Measurements from ENCODE around the gene ALCAM. TPM values are rescaled to one million over a fixed set of nuclear protein-coding genes. Genes with fewer than 3 reads are reported as not detected.
"Not testable (repeated sequence)": the region's sequence is repeated elsewhere in the genome, so short reads cannot be mapped to it uniquely, and the experiment has no call there.

ALCAM gene
- total and polyA plus RNA-seq, 2 donors (not counting 3 experiments of a cell fraction or from before 2014, with no cell fraction given), result 46.3 to 118 TPM

DNA sequence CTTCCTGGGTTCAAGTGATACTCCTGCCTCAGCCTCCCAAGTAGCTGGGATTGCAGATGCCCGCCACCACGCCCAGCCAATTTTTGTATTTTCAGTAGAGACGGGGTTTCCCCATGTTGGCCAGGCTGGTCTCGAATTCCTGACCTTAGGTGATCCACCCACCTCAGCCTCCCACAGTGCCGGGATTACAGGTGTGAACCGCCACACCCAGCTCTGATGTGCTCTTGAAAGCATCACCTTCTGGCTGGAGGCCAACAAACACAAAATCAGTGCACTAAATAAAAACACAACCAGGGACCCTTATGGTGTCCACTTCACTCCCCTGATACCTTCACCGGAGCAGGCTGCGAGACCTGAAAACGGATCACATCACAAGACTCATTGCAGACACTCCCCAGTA is 36.3 kb downstream of the ALCAM start:
- intact Hi-C loops (cut with micrococcal nuclease); H3K27me3 ChIP-seq (ENCODE audit: control insufficient read depth in 2 of 2, insufficient read depth in 2 of 2, low read length in 2 of 2); H3K4me3 ChIP-seq (replicated peaks in 1 of 3; ENCODE audit: insufficient read depth in 1 of 3, low read depth in 1 of 3, low read length in 3 of 3); H3K27ac ChIP-seq (ENCODE audit: insufficient read depth, low read depth, low read length); H2AFZ ChIP-seq (ENCODE audit: low read depth, low read length); H3K4me2 ChIP-seq (ENCODE audit: insufficient read depth, low read length); FAIRE-seq; H3K9me1 ChIP-seq (replicated peaks; ENCODE audit: control insufficient read depth, extremely low read depth, insufficient read depth, low read length); H3K36me3 ChIP-seq (ENCODE audit: control insufficient read depth in 2 of 2, extremely low read depth in 1 of 2, insufficient read depth in 2 of 2, low read length in 2 of 2); CTCF ChIA-PET; DNase-seq (ENCODE audit: low read depth, low spot score); H4K20me1 ChIP-seq (replicated peaks; ENCODE audit: control insufficient read depth, extremely low read depth, insufficient read depth, low read length); POLR2A ChIA-PET; dilution Hi-C loops (cut with MboI; ENCODE audit: extremely low pct_ligation_motif_present, low sequenced_read_pairs); BruUV-seq (replicated peaks); H3K9ac ChIP-seq (replicated peaks; ENCODE audit: extremely low read depth, insufficient read depth, low read length); H3K9me3 ChIP-seq (replicated peaks; ENCODE audit: control insufficient read depth, insufficient read depth, low read length): not testable (repeated sequence)
- H3K4me1 ChIP-seq (ENCODE audit: control insufficient read depth, extremely low read depth, insufficient read depth, low read length), result peaks cover 14% of the 10 kb centered on the region
- H3K79me2 ChIP-seq (ENCODE audit: control insufficient read depth, insufficient read depth, low read length), result peaks cover 15% of the 10 kb centered on the region

DNA sequence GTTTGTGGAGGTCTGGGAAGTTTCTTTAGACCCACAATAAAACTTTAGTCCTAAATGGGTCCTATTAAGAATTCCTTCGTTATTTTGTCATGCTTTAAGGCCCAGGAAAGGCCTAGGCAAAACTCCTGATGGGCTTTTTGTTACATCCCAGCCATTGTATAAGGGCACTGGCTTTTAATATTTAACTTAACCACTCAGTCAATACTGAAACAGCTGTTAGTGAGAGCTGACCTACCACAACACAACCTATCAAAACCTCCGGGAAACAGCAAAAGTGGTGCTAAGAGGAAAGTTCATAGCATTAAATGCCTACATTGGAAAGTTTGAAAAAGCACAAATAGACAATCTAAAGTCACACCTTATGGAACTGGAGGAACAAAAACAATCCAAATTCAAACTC is 39.6 kb downstream of the ALCAM start:
- no peak for FAIRE-seq
- H4K20me1 ChIP-seq (replicated peaks; ENCODE audit: control insufficient read depth, extremely low read depth, insufficient read depth, low read length), result no peaks in the 10 kb centered on the region
- no peak overlapping the region for H3K27ac ChIP-seq (ENCODE audit: insufficient read depth, low read depth, low read length)
- H3K9me1 ChIP-seq (replicated peaks; ENCODE audit: control insufficient read depth, extremely low read depth, insufficient read depth, low read length), result no peaks in the 10 kb centered on the region
- DNase-seq (ENCODE audit: low read depth, low spot score), result no peak
- H3K4me2 ChIP-seq (ENCODE audit: insufficient read depth, low read length), result no peak overlapping the region
- dilution Hi-C loops (cut with MboI; ENCODE audit: extremely low pct_ligation_motif_present, low sequenced_read_pairs) (no loop called here), intact Hi-C loops (cut with micrococcal nuclease) (no loop called here)
- peaks cover 3% of the 10 kb centered on the region for H3K79me2 ChIP-seq (ENCODE audit: control insufficient read depth, insufficient read depth, low read length)
- no peaks in the 10 kb centered on the region for H3K36me3 ChIP-seq (ENCODE audit: control insufficient read depth in 2 of 2, extremely low read depth in 1 of 2, insufficient read depth in 2 of 2, low read length in 2 of 2)
- no TSS peak for BruUV-seq (replicated peaks)
- TF ChIP-seq MYC (IDR thresholded peaks at IDR 0.05; ENCODE audit: low read depth, low read length) (no peak), JUN (IDR thresholded peaks at IDR 0.05; ENCODE audit: borderline replicate concordance, insufficient read depth, insufficient read length, low read depth) (no peak), GATA2 (IDR thresholded peaks at IDR 0.05; ENCODE audit: insufficient read depth, insufficient read length, low read depth, low read length) (no peak), EZH2 (IDR thresholded peaks at IDR 0.05; ENCODE audit: borderline replicate concordance, low read depth, low read length, severe bottlenecking) (no peak), POLR2A (IDR thresholded peaks at IDR 0.05; ENCODE audit: low read depth, low read length) (no peak)
- TF ChIP-seq, protein P1, sequence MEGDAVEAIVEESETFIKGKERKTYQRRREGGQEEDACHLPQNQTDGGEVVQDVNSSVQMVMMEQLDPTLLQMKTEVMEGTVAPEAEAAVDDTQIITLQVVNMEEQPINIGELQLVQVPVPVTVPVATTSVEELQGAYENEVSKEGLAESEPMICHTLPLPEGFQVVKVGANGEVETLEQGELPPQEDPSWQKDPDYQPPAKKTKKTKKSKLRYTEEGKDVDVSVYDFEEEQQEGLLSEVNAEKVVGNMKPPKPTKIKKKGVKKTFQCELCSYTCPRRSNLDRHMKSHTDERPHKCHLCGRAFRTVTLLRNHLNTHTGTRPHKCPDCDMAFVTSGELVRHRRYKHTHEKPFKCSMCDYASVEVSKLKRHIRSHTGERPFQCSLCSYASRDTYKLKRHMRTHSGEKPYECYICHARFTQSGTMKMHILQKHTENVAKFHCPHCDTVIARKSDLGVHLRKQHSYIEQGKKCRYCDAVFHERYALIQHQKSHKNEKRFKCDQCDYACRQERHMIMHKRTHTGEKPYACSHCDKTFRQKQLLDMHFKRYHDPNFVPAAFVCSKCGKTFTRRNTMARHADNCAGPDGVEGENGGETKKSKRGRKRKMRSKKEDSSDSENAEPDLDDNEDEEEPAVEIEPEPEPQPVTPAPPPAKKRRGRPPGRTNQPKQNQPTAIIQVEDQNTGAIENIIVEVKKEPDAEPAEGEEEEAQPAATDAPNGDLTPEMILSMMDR (IDR thresholded peaks at IDR 0.05; ENCODE audit: extremely low read depth in 1 of 2, insufficient read depth in 1 of 2, low read depth in 1 of 2, low read length in 2 of 2), result no peak
- TF ChIP-seq, protein P2, sequence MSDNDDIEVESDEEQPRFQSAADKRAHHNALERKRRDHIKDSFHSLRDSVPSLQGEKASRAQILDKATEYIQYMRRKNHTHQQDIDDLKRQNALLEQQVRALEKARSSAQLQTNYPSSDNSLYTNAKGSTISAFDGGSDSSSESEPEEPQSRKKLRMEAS (IDR thresholded peaks at IDR 0.05; ENCODE audit: insufficient read depth, insufficient read length), result no peak
- H3K9me3 ChIP-seq (replicated peaks; ENCODE audit: control insufficient read depth, insufficient read depth, low read length), result no peaks in the 10 kb centered on the region
- no peaks in the 10 kb centered on the region for H3K27me3 ChIP-seq (ENCODE audit: control insufficient read depth in 2 of 2, insufficient read depth in 2 of 2, low read length in 2 of 2)
- no peak overlapping the region for H3K9ac ChIP-seq (replicated peaks; ENCODE audit: extremely low read depth, insufficient read depth, low read length)
- no peak overlapping the region for H2AFZ ChIP-seq (ENCODE audit: low read depth, low read length)
- ChIA-PET POLR2A (no interaction called here), CTCF (interaction anchor here (1.7 kb wide), 1 partner anchor 9 kb away, joined by 4 read pairs; no protein-coding TSS in a partner anchor)
- H3K4me1 ChIP-seq (ENCODE audit: control insufficient read depth, extremely low read depth, insufficient read depth, low read length), result peaks cover 10% of the 10 kb centered on the region
- no peak overlapping the region for H3K4me3 ChIP-seq (replicated peaks in 1 of 3; ENCODE audit: insufficient read depth in 1 of 3, low read depth in 1 of 3, low read length in 3 of 3)
